ENCODE data around the gene RASGRP2. TPM values are rescaled to one million over a fixed set of nuclear protein-coding genes. Genes with fewer than 3 reads are reported as not detected.

Gene RASGRP2
- total RNA-seq, 1 experiment from 2014 or later, result 4.0 TPM

DNA sequence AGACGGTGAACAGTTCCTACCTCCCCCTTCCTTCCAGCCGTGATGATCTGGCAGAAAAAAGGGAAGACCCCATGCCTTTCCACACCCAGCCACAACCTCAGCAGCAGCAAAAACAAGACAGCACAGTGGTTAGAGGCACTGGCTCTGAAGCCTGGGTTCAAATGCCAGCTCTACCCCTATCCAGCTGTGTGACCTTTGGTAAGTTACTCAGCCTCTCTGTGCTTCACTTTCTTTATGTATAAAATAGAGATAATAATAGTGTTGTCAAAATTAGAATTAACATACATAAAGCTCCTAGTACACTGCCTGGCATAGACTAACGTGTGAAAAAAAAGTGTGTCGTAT, 25.2 kb downstream of the RASGRP2 start:
- intact Hi-C loops (cut with micrococcal nuclease; ENCODE audit: unreplicated experiment), result no loop called here
- Mint-ChIP-seq H3K9me3 (ENCODE audit: unreplicated experiment) (no peaks in the 10 kb centered on the region), H3K27me3 (ENCODE audit: insufficient read depth, unreplicated experiment) (peaks cover 36% of the 10 kb centered on the region), H3K27ac (ENCODE audit: unreplicated experiment) (no peak overlapping the region), H3K36me3 (ENCODE audit: insufficient read depth, unreplicated experiment) (no peaks in the 10 kb centered on the region), H3K4me3 (ENCODE audit: unreplicated experiment) (no peak overlapping the region), H3K4me1 (ENCODE audit: low read depth, unreplicated experiment) (no peaks in the 10 kb centered on the region)
- CTCF ChIA-PET, result interaction anchor here (1.6 kb wide), 1 partner anchor 30 kb away, joined by 5 read pairs; no protein-coding TSS in a partner anchor
- Histone ChIP-seq H3K27me3 (replicated peaks; ENCODE audit: control insufficient read depth, insufficient read depth, low read length) (peaks cover 14% of the 10 kb centered on the region), H3K4me1 (peaks cover 5% of the 10 kb centered on the region), H3K9me3 (no peaks in the 10 kb centered on the region), H3K4me3 (ENCODE audit: low read depth, low read length) (no peak overlapping the region), H3K36me3 (ENCODE audit: control insufficient read depth, insufficient read depth, low read length) (no peaks in the 10 kb centered on the region)
- TF ChIP-seq, protein P1, sequence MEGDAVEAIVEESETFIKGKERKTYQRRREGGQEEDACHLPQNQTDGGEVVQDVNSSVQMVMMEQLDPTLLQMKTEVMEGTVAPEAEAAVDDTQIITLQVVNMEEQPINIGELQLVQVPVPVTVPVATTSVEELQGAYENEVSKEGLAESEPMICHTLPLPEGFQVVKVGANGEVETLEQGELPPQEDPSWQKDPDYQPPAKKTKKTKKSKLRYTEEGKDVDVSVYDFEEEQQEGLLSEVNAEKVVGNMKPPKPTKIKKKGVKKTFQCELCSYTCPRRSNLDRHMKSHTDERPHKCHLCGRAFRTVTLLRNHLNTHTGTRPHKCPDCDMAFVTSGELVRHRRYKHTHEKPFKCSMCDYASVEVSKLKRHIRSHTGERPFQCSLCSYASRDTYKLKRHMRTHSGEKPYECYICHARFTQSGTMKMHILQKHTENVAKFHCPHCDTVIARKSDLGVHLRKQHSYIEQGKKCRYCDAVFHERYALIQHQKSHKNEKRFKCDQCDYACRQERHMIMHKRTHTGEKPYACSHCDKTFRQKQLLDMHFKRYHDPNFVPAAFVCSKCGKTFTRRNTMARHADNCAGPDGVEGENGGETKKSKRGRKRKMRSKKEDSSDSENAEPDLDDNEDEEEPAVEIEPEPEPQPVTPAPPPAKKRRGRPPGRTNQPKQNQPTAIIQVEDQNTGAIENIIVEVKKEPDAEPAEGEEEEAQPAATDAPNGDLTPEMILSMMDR (IDR thresholded peaks at IDR 0.05; ENCODE audit: insufficient read depth in 1 of 2, low read depth in 1 of 2, low read length in 1 of 2, severe bottlenecking in 1 of 2, unreplicated experiment in 1 of 2), result no peak
- POLR2A ChIA-PET, result no interaction called here
- no TSS peak for BruUV-seq (replicated peaks)
- no peak for DNase-seq

DNA sequence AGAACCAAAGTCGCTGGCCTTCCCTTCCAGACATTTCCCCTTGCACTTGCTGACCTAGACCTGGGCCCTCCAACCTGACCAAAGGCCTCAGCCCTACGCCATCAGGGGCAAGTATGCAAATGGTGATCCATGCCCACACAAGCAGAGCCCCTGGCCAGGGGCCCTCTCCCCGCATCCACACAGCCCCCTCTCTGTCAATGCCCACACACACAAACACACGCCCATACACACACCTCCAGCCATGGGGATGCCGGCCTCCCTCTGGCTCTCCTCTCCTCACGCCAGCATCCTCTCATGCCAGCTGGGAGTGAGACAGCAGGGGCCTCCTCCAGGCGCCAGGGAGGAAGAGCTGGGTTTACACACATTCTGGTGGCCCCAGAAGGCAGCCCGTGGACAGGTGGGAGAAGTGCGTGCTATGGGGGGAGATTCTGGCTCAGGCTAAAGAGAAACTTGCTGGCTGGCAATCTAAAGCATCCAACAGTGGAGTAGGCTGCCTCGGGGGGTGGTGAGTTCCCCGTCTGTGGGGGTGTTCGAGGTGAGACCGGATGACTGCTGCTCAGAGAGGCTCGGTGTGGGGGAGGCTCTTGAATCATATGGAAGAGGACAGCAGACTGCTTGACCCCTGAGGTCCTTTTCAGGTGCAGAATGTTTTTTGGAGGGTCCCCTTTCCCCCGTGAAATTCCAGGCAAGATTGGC, 25.7 kb downstream of the RASGRP2 start:
- Mint-ChIP-seq H3K4me3 (ENCODE audit: unreplicated experiment) (no peak overlapping the region), H3K27ac (ENCODE audit: unreplicated experiment) (no peak overlapping the region), H3K27me3 (ENCODE audit: insufficient read depth, unreplicated experiment) (peaks cover 36% of the 10 kb centered on the region), H3K4me1 (ENCODE audit: low read depth, unreplicated experiment) (no peaks in the 10 kb centered on the region), H3K9me3 (ENCODE audit: unreplicated experiment) (no peaks in the 10 kb centered on the region), H3K36me3 (ENCODE audit: insufficient read depth, unreplicated experiment) (no peaks in the 10 kb centered on the region)
- POLR2A ChIA-PET, result no interaction called here
- TF ChIP-seq, protein P1 (IDR thresholded peaks at IDR 0.05; ENCODE audit: insufficient read depth in 1 of 2, low read depth in 1 of 2, low read length in 1 of 2, severe bottlenecking in 1 of 2, unreplicated experiment in 1 of 2), result no peak
- H3K36me3 ChIP-seq (ENCODE audit: control insufficient read depth, insufficient read depth, low read length), result no peaks in the 10 kb centered on the region
- intact Hi-C loops (cut with micrococcal nuclease; ENCODE audit: unreplicated experiment), result no loop called here
- H3K27me3 ChIP-seq (replicated peaks; ENCODE audit: control insufficient read depth, insufficient read depth, low read length), result peaks cover 14% of the 10 kb centered on the region
- H3K4me1 ChIP-seq, result peaks cover under 1% of the 10 kb centered on the region; the same call in 1 of the 2 replicates
- no peak for DNase-seq
- CTCF ChIA-PET, result interaction anchor here (1.6 kb wide), 1 partner anchor 30 kb away, joined by 5 read pairs; no protein-coding TSS in a partner anchor
- H3K4me3 ChIP-seq (ENCODE audit: low read depth, low read length), result no peak overlapping the region
- no TSS peak for BruUV-seq (replicated peaks)
- H3K9me3 ChIP-seq, result no peaks in the 10 kb centered on the region

DNA sequence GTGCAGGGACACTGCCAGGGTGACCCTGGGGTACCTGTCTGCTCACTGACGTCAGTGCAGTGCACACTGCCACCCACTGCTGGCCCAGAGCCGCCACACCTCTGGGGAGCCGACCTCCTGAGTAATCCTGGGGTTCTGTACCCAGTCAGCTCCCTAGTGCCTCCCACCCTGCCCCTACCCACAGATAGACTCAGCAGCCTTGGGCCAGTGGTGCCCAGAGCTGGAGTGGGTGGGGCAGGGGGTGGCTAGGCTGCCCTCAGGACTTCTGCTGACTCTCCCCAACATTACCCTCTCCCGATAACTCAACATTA, 26.7 kb downstream of the RASGRP2 start:
- no peaks in the 10 kb centered on the region for H3K9me3 ChIP-seq
- no TSS peak for BruUV-seq (replicated peaks)
- no peaks in the 10 kb centered on the region for H3K9me3 Mint-ChIP-seq (ENCODE audit: unreplicated experiment)
- H3K4me3 ChIP-seq (ENCODE audit: low read depth, low read length), result no peak overlapping the region
- POLR2A ChIA-PET, result no interaction called here
- CTCF ChIA-PET, result interaction anchor here (0.7 kb wide), 1 partner anchor 134 kb away, joined by 4 read pairs; no protein-coding TSS in a partner anchor
- H3K27ac Mint-ChIP-seq (ENCODE audit: unreplicated experiment), result no peak overlapping the region
- H3K4me1 ChIP-seq, result no peaks in the 10 kb centered on the region
- no peak for DNase-seq
- no peaks in the 10 kb centered on the region for H3K36me3 Mint-ChIP-seq (ENCODE audit: insufficient read depth, unreplicated experiment)
- peaks cover 33% of the 10 kb centered on the region for H3K27me3 Mint-ChIP-seq (ENCODE audit: insufficient read depth, unreplicated experiment)
- no peak overlapping the region for H3K4me3 Mint-ChIP-seq (ENCODE audit: unreplicated experiment)
- H3K36me3 ChIP-seq (ENCODE audit: control insufficient read depth, insufficient read depth, low read length), result no peaks in the 10 kb centered on the region
- no peaks in the 10 kb centered on the region for H3K4me1 Mint-ChIP-seq (ENCODE audit: low read depth, unreplicated experiment)
- intact Hi-C loops (cut with micrococcal nuclease; ENCODE audit: unreplicated experiment), result no loop called here
- TF ChIP-seq, protein P1 (IDR thresholded peaks at IDR 0.05; ENCODE audit: insufficient read depth in 1 of 2, low read depth in 1 of 2, low read length in 1 of 2, severe bottlenecking in 1 of 2, unreplicated experiment in 1 of 2), result no peak
- peaks cover 14% of the 10 kb centered on the region for H3K27me3 ChIP-seq (replicated peaks; ENCODE audit: control insufficient read depth, insufficient read depth, low read length)
